ENCODE measurements around the gene SSU72.
"Not testable (repeated sequence)": the region's sequence is repeated elsewhere in the genome, so short reads cannot be mapped to it uniquely, and the experiment has no call there.

Gene SSU72

GRCh38 chr1:1504777-1505365 is 69.8 kb downstream of the SSU72 start:
- not testable (repeated sequence) for DNase-seq (ENCODE audit: low read depth)

GRCh38 chr1:1495461-1495975 is 79.1 kb downstream of the SSU72 start:
- DNase-seq (ENCODE audit: low read depth) = not testable (repeated sequence)

DNA sequence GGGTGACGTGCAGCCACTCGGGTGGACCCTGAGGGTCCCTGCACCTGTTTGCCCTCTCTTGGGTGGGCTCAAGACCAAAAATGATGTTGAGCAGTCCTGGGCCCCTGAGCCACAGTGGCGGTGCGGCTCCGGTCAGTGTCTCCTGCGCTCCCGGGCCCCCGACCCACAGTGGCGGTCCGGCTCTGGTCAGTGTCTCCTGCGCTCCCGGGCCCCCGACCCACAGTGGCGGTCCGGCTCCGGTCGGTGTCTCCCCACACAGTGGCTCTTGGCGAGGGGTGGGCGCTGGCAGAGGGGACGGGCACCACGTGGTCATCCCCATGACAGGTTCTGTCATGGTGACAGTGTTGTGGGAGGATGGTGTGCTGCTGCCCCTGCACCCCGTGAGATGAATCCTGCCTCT is 80.4 kb downstream of the SSU72 start:
- DNase-seq (ENCODE audit: low read depth) = not testable (repeated sequence)

All from non-pigmented ciliary epithelial cell (primary cell).